ENCODE measurements around the gene PXDN.

- TF ChIP-seq CTCF (conservative IDR thresholded peaks at IDR 0.05; ENCODE audit: low read length), result no peak
- TF ChIP-seq EZH2phosphoT487 (IDR thresholded peaks at IDR 0.05; ENCODE audit: borderline replicate concordance), result no peak
Measured at GRCh38 chr2:1651121-1652033, 92.9 kb downstream of the PXDN start.

Measured in Loucy (cell line).